A549 (cell line): ENCODE measurements around the gene RNF213. TPM values are rescaled to one million over a fixed set of nuclear protein-coding genes. Genes with fewer than 3 reads are reported as not detected.

Experiments used
- ATAC-seq, 2 experiments: fragments of 200-7000 bp in 1 of 2; fragments of >200 bp in 1 of 2; cut with Nextera tagmentation in 1 of 2; cut with Tn5 transposase in 1 of 2; 3 replicates each; pipeline versions ENCODE4 v1.8.0 to v1.9.1; 2018 to 2020; ENCODE audit warnings: mild to moderate bottlenecking in 1 of 2, moderate library complexity in 1 of 2
- CTCF ChIA-PET: fragments of 300-600 bp; sonication (Branson Sonifier 250); formaldehyde crosslinking; extraction: SDS; loops from one replicate; lab custom pipeline; 2021; ENCODE audit warnings: antibody characterized with exemption, inconsistent platforms; lab: Yijun Ruan, JAX
- POLR2A ChIA-PET: fragments of 350-600 bp; formaldehyde crosslinking; extraction: SDS; loops from one replicate; lab custom pipeline; 2021; ENCODE audit warnings: antibody characterized with exemption, inconsistent platforms; lab: Yijun Ruan, JAX
- DNase-seq, 2 experiments: peaks; one replicate each; pipeline versions ENCODE4 v3.0.0 to v3.0.0-alpha.2; 2011 to 2016; ENCODE audit warnings: low read depth in 1 of 2, low spot score in 1 of 2
- FAIRE-seq: peaks from 2 replicates; lab custom pipeline; 2011; peaks lifted over from hg19 to GRCh38; lab: Jason Lieb, UNC
- H3K27ac ChIP-seq, 2 experiments: fragments of >200 bp; sonication (Bioruptor Twin); formaldehyde crosslinking; 3 replicates each; pipeline ENCODE4 v1.5.1; 2016 to 2017
- H3K4me1 ChIP-seq: fragments of >200 bp; sonication (Bioruptor Twin); formaldehyde crosslinking; 3 replicates; pipeline ENCODE4 v1.6.1; 2016
- H3K4me2 ChIP-seq: fragments of >200 bp; sonication (Bioruptor Twin); formaldehyde crosslinking; 3 replicates; pipeline ENCODE4 v1.6.1; 2016
- H3K4me3 ChIP-seq: fragments of >200 bp; sonication (Bioruptor Twin); formaldehyde crosslinking; 3 replicates; pipeline ENCODE4 v1.5.1; 2016
- H3K9me3 ChIP-seq: fragments of >200 bp; sonication (Bioruptor Twin); formaldehyde crosslinking; 3 replicates; pipeline ENCODE4 v1.6.1; 2016
- CBX2 ChIP-seq: fragments of 200-600 bp; sonication (generic); IDR thresholded peaks from 2 replicates; pipeline ENCODE4 v1.6.1; 2016; ENCODE audit warnings: low read depth, mild to moderate bottlenecking, borderline replicate concordance
- CBX8 ChIP-seq: fragments of 200-600 bp; sonication (generic); IDR thresholded peaks from 2 replicates; pipeline ENCODE4 v1.6.1; 2016
- CHD4 ChIP-seq: fragments of 200-600 bp; sonication (generic); IDR thresholded peaks from 2 replicates; pipeline ENCODE4 v1.6.1; 2016; ENCODE audit warnings: antibody characterized with exemption, mild to moderate bottlenecking, borderline replicate concordance
- EHF ChIP-seq: fragments of 250-450 bp; sonication (Bioruptor Pico); IDR thresholded peaks from 2 replicates; pipeline ENCODE4 v1.5.0; 2020; ENCODE audit warnings: mild to moderate bottlenecking
- EHMT2 ChIP-seq: fragments of 200-600 bp; sonication (generic); IDR thresholded peaks from 2 replicates; pipeline ENCODE4 v1.6.1; 2016; ENCODE audit warnings: antibody characterized with exemption, low read depth, mild to moderate bottlenecking, moderate library complexity
- FOSB ChIP-seq: fragments of 250-450 bp; sonication (Bioruptor Pico); IDR thresholded peaks from 2 replicates; pipeline ENCODE4 v1.5.0; 2020; ENCODE audit warnings: mild to moderate bottlenecking, moderate library complexity
- FOSL2 ChIP-seq, 2 experiments: fragments of 450-650 bp in 1 of 2; fragments of >200 bp in 1 of 2; sonication (Bioruptor Twin) in 1 of 2; formaldehyde crosslinking; IDR thresholded peaks; 2 replicates each; pipeline versions ENCODE4 v1.5.0 to v1.6.1; 2016 to 2020; ENCODE audit warnings: mild to moderate bottlenecking in 1 of 2, moderate library complexity in 1 of 2
- JUN ChIP-seq, 2 experiments: fragments of >200 bp; sonication (Bioruptor Twin); formaldehyde crosslinking; IDR thresholded peaks; 2 replicates in 1 of 2; 3 replicates in 1 of 2; pipeline ENCODE4 v1.6.1; 2016 to 2017
- JUNB ChIP-seq: fragments of >200 bp; sonication (Bioruptor Twin); formaldehyde crosslinking; IDR thresholded peaks from 2 replicates; pipeline ENCODE4 v1.6.1; 2016
- KDM1A ChIP-seq: fragments of 200-600 bp; sonication (generic); IDR thresholded peaks from 2 replicates; pipeline ENCODE4 v1.6.1; 2016; ENCODE audit warnings: low read depth, mild to moderate bottlenecking
- NPAS2 ChIP-seq: fragments of 250-450 bp; sonication (Bioruptor Pico); IDR thresholded peaks from 2 replicates; pipeline ENCODE4 v1.8.0; 2022; ENCODE audit warnings: mild to moderate bottlenecking, moderate library complexity, borderline replicate concordance
- RCOR1 ChIP-seq: fragments of 150-350 bp; IDR thresholded peaks from 2 replicates; pipeline ENCODE4 v1.6.1; 2014; ENCODE audit warnings: antibody characterized with exemption, low read length, low read depth
- REST ChIP-seq: fragments of 200-600 bp; sonication (generic); IDR thresholded peaks from 2 replicates; pipeline ENCODE4 v1.6.1; 2016; ENCODE audit warnings: antibody characterized with exemption, mild to moderate bottlenecking, moderate library complexity
- TFCP2L1 ChIP-seq: fragments of 250-450 bp; sonication (Bioruptor Pico); IDR thresholded peaks from 2 replicates; pipeline ENCODE4 v1.5.0; 2021; ENCODE audit warnings: mild to moderate bottlenecking
- TP53 ChIP-seq: fragments of 250-450 bp; sonication (Bioruptor Pico); IDR thresholded peaks from 2 replicates; pipeline ENCODE4 v1.5.0; 2021; ENCODE audit warnings: mild to moderate bottlenecking, moderate library complexity
- ZSCAN20 ChIP-seq: fragments of 250-450 bp; sonication (Bioruptor Pico); IDR thresholded peaks from 2 replicates; pipeline ENCODE4 v1.8.0; 2022; ENCODE audit warnings: mild to moderate bottlenecking, moderate library complexity
- WGBS: methylation state at CpG from one replicate; pipeline ENCODE4 v1.1.6; 2017; ENCODE audit errors: missing lambda C conversion rate; 5-methylcytosine and 5-hydroxymethylcytosine counted together
- polyA plus RNA-seq, 4 experiments: library from polyadenylated mRNA; depleted of rRNA in 3 of 4; stranded (reverse); fragments of >200 nt; fragmentation: RNase III in 1 of 4; extraction: RNeasy Plus Mini Kit Qiagen cat#74134 plus additional on column Dnase treatment in 1 of 4; gene quantifications; 2 replicates in 3 of 4; 3 replicates in 1 of 4; pipeline ENCODE4 v1.2.3, GENCODE V29; 2011 to 2017
- TF ChIP-seq, protein P1 (sequence below): fragments of >200 bp; sonication (Bioruptor Twin); formaldehyde crosslinking; IDR thresholded peaks from 2 replicates; pipeline ENCODE4 v1.6.1; 2016
- TF ChIP-seq, protein P2 (sequence below): fragments of 150-350 bp; IDR thresholded peaks from 2 replicates; pipeline ENCODE4 v1.6.1; 2014; ENCODE audit warnings: low read depth, mild to moderate bottlenecking, low read length
- TF ChIP-seq, protein P3 (sequence below): fragments of 250-450 bp; sonication (Bioruptor Pico); IDR thresholded peaks from 2 replicates; pipeline ENCODE4 v1.5.0; 2020; ENCODE audit warnings: low read depth, mild to moderate bottlenecking, moderate library complexity

The RNF213 gene
- polyA plus RNA-seq, 2 of the 4 experiments (the other 2 are of a cell fraction) = 59.1 to 127 TPM

- Histone ChIP-seq H3K4me1 (peaks cover 19% of the 10 kb centered on the region), H3K27ac (no peak overlapping the region), H3K4me2 (no peak overlapping the region), H3K9me3 (0 out of 3 replicates have a peak, but pooled peaks cover 2% of the 10 kb centered on the region), H3K4me3 (no peak overlapping the region)
- TF ChIP-seq ZSCAN20 = no peak
- TF ChIP-seq, protein P1, sequence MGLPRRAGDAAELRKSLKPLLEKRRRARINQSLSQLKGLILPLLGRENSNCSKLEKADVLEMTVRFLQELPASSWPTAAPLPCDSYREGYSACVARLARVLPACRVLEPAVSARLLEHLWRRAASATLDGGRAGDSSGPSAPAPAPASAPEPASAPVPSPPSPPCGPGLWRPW = no peak
- TF ChIP-seq, protein P2, sequence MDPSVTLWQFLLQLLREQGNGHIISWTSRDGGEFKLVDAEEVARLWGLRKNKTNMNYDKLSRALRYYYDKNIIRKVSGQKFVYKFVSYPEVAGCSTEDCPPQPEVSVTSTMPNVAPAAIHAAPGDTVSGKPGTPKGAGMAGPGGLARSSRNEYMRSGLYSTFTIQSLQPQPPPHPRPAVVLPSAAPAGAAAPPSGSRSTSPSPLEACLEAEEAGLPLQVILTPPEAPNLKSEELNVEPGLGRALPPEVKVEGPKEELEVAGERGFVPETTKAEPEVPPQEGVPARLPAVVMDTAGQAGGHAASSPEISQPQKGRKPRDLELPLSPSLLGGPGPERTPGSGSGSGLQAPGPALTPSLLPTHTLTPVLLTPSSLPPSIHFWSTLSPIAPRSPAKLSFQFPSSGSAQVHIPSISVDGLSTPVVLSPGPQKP = no peak
- TF ChIP-seq RCOR1 = no peak
- no peak for TF ChIP-seq TFCP2L1 (CRISPR knock-in tag)
- no peak for TF ChIP-seq EHF (CRISPR knock-in tag)
- TF ChIP-seq REST = no peak
- TF ChIP-seq TP53 = no peak
- TF ChIP-seq FOSL2 (IDR thresholded peaks at IDR 0.05) = no peak
- TF ChIP-seq FOSL2 (CRISPR knock-in tag; IDR thresholded peaks at IDR 0.05) = no peak
- TF ChIP-seq EHMT2 = no peak
- POLR2A ChIA-PET = no interaction called here
- 95% methylated on average over 6 of the region's 6 CpGs for WGBS
- DNase-seq (no peak), FAIRE-seq (no peak), ATAC-seq (no peak)
- CTCF ChIA-PET = interaction anchor here (0.8 to 0.9 kb wide), 2 partner anchors 166 to 185 kb away, joined by 3 read pairs; partner anchors contain the start of gene GAA
Observed at GRCh38 chr17:80267391-80267790, 6.7 kb downstream of the RNF213 start.

GRCh38 chr17:80268427-80268826, 7.8 kb downstream of the RNF213 start:
- no peak for FAIRE-seq
- Histone ChIP-seq H3K4me1 (peaks cover 9% of the 10 kb centered on the region), H3K4me2 (no peak overlapping the region), H3K4me3 (no peak overlapping the region), H3K9me3 (0 out of 3 replicates have a peak, but pooled peaks cover 2% of the 10 kb centered on the region), H3K27ac (no peak overlapping the region)
- ATAC-seq = no peak
- ChIA-PET POLR2A (no interaction called here), CTCF (no interaction called here)
- TF ChIP-seq, protein P2 = no peak
- TF ChIP-seq CHD4 (no peak), TP53 (no peak), FOSB (CRISPR knock-in tag) (no peak)
- DNase-seq = no peak
- 77% methylated on average over 4 of the region's 4 CpGs for WGBS

DNA sequence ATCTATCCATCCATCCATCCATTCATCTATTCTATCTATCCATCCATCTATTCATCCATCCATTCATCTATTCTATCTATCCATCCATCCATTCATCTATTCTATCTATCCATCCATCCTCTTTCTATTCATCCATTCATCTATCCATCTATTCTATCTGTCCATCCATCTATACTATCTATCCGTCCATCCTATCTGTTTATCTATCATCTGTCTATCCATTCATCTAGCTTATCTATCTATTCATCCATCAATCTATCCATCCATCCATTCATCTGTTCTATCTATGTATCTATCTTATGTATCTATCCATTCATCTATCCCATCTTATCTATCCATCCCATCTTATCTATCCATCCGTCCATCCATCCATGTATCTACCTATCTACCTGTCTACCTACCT, 8.8 kb downstream of the RNF213 start:
- ATAC-seq = no peak
- 89% methylated on average over 2 of the region's 2 CpGs for WGBS
- ChIA-PET CTCF (interaction anchor here (0.5 to 1.7 kb wide), 2 partner anchors 39 to 73 kb away, joined by 4 to 5 read pairs; no protein-coding TSS in a partner anchor), POLR2A (interaction anchor here (1.5 kb wide), 1 partner anchor 9 kb away, joined by 5 read pairs; the partner anchor contains the start of gene RNF213)
- Histone ChIP-seq H3K9me3 (0 out of 3 replicates have a peak, but pooled peaks cover 2% of the 10 kb centered on the region), H3K27ac (no peak overlapping the region), H3K4me2 (no peak overlapping the region), H3K4me1 (no peaks in the 10 kb centered on the region), H3K4me3 (no peak overlapping the region)
- TF ChIP-seq NPAS2 (no peak), ZSCAN20 (no peak), JUNB (no peak), CBX8 (no peak), JUN (IDR thresholded peaks at IDR 0.05) (no peak), CBX2 (no peak), KDM1A (no peak)
- TF ChIP-seq, protein P3, sequence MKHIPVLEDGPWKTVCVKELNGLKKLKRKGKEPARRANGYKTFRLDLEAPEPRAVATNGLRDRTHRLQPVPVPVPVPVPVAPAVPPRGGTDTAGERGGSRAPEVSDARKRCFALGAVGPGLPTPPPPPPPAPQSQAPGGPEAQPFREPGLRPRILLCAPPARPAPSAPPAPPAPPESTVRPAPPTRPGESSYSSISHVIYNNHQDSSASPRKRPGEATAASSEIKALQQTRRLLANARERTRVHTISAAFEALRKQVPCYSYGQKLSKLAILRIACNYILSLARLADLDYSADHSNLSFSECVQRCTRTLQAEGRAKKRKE (CRISPR knock-in tag) = no peak
- no peak for DNase-seq
- FAIRE-seq = no peak
